CD4-positive, alpha-beta T cell treated with Interleukin-4 for 4 hours (primary cell): ENCODE measurements around the gene CLEC16A.

ENCODE experiments used
- DNase-seq: peaks from one replicate; pipeline ENCODE4 v3.0.0-alpha.2; 2020

CLEC16A gene

GRCh38 chr16:10967986-10968385, 23.6 kb downstream of the CLEC16A start:
- DNase-seq = no peak

DNA sequence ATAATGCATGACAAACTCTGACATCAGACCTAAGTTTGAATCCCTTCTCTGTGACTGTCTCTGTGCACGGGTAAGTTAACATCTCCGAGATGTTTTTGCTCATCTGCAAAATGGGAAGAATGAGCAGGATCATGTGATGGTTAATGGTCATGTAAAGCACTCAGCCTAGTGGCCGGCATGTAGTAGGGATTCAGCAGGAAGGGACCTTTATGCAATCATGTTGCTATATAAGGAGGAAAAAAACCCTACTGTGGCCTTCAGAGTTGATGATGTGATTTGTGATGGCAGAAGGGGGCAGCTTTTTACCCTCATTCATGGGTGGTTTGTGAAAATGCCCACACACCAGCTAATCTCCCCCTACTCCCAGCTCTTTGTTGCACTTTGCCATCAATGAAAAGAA, 24.1 kb downstream of the CLEC16A start:
- DNase-seq = no peak

- DNase-seq = no peak
Measured at GRCh38 chr16:10969615-10970014, 25.3 kb downstream of the CLEC16A start.

GRCh38 chr16:10970065-10970464, 25.7 kb downstream of the CLEC16A start:
- DNase-seq = no peak

GRCh38 chr16:10971560-10971961, 27.2 kb downstream of the CLEC16A start:
- DNase-seq = peak; percentile 57

- no peak for DNase-seq
Measured at GRCh38 chr16:10972108-10972818, 27.9 kb downstream of the CLEC16A start.

GRCh38 chr16:10972819-10973464, 28.6 kb downstream of the CLEC16A start:
- no peak for DNase-seq

DNA sequence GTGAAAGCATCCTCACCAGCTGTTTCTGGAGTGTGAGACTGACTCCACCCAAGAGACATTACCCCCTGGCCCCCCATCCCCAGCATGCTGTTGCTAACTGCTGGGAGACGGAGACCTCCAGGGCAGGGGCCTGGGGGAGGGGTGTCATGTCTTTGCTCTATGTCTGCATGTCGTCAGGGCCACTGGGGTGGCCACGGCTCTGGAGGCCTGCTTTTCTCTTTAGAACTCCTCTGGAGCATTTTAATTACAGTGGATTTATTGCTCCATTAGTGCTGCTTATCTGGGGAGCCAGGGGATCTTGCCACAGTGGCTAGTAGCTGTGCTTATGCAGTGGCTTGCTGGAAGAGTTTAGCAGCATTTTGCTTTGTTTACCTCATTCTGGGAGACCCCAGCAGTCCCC, 32.3 kb downstream of the CLEC16A start:
- no peak for DNase-seq

DNA sequence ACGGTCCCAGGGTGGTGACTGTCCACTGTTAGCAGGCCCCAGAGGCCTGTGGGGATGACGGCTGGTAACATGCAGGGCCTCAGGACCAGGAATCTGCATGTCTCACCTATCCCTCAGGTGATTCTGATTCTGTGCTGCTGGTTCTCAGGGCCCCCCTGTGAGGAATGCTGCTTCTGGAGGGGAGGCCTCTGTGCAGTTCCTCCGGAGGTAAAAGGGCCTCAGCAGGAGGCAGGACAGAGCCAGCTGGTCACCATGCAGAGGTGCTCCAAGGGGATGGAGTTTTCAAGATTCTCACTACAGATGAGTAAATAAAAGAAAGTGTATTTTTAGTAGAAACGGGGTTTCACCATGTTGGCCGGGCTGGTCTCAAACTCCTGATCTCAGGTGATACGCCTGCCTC, 33.8 kb downstream of the CLEC16A start:
- no peak for DNase-seq

GRCh38 chr16:10978871-10979446, 34.6 kb downstream of the CLEC16A start:
- DNase-seq = no peak

DNA sequence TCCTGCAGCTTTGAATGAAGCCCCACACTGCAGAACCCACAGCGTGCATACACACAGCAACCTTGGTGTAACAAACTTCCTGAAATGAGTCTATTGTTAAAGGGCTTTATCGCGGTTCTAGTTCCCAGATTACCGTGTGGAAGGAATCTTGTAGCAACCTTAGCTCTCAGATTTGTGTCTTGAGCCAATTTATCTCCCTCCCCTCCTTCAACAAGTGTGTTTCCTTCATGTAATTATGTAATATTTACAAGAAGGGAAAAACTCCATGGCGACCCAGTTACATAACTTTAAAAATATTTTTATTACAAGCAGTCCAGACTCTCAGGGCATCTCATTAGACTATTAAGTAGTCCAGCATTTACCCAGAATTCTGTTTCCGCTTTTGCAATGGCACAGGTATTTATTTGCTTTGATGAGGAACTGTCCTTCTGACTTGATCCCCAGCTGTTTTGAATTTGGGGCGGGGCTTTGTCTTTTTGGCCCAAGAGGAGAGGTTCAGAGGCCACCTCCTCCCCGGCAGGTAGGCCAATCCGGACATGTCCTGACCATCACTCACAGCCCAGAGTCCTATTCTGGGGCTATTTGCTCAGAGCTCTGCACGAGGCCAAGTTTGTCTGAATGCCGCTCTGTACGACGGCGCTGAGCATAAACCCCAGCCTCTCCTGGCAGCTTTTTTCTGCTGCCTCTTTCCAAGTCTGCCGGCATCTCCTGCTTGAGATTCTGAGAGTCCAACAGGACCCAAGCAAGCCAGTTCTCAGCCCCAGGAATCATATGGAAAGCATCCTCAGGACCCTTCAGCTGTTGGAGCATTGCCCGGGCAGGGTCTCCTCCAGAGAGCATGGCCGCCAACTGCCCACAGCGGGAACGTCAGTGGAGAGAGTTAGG, 35.6 kb downstream of the CLEC16A start:
- no peak for DNase-seq

GRCh38 chr16:10980813-10981212, 36.4 kb downstream of the CLEC16A start:
- DNase-seq = no peak

- peak; percentile 30 for DNase-seq
Measured at GRCh38 chr16:10981697-10982216, 37.4 kb downstream of the CLEC16A start.

GRCh38 chr16:10982465-10983150, 38.2 kb downstream of the CLEC16A start:
- no peak for DNase-seq

GRCh38 chr16:10983159-10983558, 38.8 kb downstream of the CLEC16A start:
- DNase-seq = no peak

DNA sequence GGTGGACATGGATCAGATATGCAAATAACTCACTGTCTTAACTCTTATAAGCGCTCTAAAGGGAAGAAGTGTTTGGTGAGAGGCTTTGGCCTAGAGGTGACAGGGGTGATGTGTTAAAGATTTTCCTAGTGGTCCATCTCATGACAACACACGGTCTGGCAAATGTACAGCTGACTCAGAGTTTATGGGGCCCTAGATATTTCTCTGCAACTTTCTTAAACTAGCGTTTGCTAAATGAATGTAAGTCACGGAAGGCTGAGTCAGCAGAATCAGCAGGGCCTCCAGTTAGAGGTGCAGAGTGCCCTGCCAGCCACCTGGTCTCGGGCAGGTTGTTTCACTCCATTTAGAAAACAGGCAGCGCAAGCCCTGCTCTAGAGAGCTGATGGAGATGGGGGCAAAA, 40.1 kb downstream of the CLEC16A start:
- no peak for DNase-seq

GRCh38 chr16:10987361-10988163, 43.2 kb downstream of the CLEC16A start:
- no peak for DNase-seq

DNA sequence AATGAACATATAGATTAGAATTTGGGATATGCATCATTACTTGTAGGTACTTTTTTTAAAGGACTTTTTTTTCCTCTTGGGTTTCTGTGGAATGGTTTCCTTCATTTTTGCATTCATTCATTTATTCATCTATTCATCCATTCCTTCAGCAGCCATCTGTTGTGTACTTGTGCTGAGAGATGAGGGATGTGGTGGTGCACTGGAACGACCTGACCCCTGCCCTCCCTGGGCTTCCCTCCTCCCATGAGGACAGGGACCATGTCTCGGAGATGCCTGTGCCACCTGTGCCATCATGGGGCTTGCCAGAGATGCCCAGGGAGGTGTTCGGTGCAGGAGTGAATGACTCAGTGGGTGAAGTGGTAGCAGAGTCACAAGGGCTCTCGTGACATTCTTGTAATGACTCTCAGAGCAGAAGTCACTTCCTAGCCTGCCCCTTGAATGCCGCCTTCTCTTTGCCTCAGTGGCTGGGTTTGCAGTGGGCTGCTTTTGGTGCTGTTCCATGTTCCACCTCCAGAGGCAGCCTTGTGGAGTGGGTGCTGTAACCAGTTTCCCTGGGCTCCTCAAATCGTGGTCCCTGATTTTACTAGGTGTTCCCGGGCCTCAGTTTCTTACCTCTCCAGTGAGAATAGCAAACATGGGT, 43.9 kb downstream of the CLEC16A start:
- peak; percentile 46 for DNase-seq

DNA sequence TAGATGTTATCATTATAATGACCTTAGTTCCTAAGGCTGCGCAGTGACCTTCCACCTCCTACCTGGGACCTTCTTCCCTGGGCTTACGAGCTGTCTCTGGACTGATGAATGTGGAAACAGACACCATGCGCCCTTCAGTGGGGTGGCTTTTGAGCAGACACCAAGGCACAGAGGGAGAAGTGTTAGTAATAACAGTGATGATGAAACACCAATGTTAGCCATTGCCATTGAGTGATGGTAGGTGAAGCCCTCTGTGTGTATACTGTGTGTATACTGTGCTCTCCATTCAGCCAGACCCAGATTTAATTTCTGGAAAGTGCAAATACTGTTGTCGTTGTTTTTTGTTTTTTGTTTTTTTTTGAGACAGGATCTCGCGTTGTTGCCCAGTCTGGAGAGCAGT, 44.5 kb downstream of the CLEC16A start:
- DNase-seq = no peak

GRCh38 chr16:10989559-10989958, 45.2 kb downstream of the CLEC16A start:
- no peak for DNase-seq

DNA sequence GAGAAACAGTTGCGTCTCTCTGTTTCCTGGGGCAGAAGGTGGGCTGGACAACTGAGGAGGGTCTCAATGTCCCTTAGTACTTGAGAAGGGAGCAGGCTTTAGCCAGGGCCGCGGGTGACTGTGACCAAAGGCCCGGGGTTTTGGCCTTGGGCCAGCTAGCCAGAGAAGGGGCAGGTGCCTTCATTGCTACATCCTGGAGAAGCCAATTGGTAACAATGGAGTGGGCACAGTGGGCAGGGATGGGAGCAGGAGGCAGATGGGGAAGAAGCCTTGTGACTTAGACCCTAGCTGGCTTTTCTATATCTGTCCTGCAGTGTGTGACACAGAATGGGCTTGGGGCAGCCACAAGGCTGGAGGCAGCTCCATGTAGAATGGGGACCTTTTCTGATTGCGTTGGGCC, 46.0 kb downstream of the CLEC16A start:
- DNase-seq = no peak
